GM23248 (cell line): ENCODE results near the gene KATNA1.

ENCODE experiments used
- EZH2 ChIP-seq: fragments of 200-600 bp; sonication (generic); IDR thresholded peaks from 2 replicates; pipeline ENCODE4 v1.6.1; 2018; ENCODE audit warnings: antibody characterized with exemption, mild to moderate bottlenecking; ENCODE audit not compliant: insufficient read depth, poor library complexity, severe bottlenecking
- EZH2phosphoT487 ChIP-seq: fragments of 200-600 bp; sonication (generic); IDR thresholded peaks from 2 replicates; pipeline ENCODE4 v1.6.1; 2018; ENCODE audit warnings: antibody characterized with exemption, moderate library complexity, mild to moderate bottlenecking, low read depth; ENCODE audit not compliant: insufficient read depth

DNA sequence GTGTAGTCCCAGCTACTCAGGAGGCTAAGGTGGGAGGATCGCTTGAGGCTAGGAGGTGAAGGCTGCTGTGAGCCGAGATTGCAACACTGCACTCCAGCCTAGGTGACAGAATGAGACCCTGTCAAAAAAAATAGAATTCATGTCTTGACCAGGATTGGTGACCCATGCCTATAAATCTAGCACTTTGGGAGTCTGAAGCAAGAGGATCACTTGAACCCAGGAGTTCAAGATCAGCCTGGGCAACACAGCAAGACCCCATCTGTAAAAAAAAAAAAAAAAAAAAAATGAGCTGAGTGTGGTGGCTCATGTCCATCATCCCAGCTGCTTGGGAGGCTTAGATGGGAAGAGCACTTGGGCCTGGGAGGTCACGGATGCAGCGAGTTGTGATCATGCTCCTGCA lies 48.0 kb downstream of the KATNA1 start:
- TF ChIP-seq EZH2 = no peak
- no peak for TF ChIP-seq EZH2phosphoT487
